Measurements from ENCODE around the gene TUBGCP6. TPM values are rescaled to one million over a fixed set of nuclear protein-coding genes. Genes with fewer than 3 reads are reported as not detected.

Gene TUBGCP6
- total RNA-seq, 2 experiments from 2014 or later, result 44.8 to 47.2 TPM

GRCh38 chr22:50183141-50183971, 61.5 kb downstream of the TUBGCP6 start:
- Mint-ChIP-seq H3K27ac (no peak overlapping the region), H3K27me3 (peaks cover 1% of the 10 kb centered on the region), H3K36me3 (ENCODE audit: low read depth) (peaks cover 3% of the 10 kb centered on the region), H3K4me3 (no peak overlapping the region), H3K9me3 (no peaks in the 10 kb centered on the region), H3K4me1 (ENCODE audit: low read depth) (peaks cover 14% of the 10 kb centered on the region)
- CTCF ChIA-PET, result interaction anchor here (1.1 kb wide), 1 partner anchor 8 kb away, joined by 3 read pairs; no protein-coding TSS in a partner anchor
- no peak for DNase-seq
- intact Hi-C loops (cut with micrococcal nuclease), result no loop called here
- no peak for ATAC-seq
- TF ChIP-seq CTCF (IDR thresholded peaks at IDR 0.05), result no peak
- POLR2A ChIA-PET, result interaction anchor here (1.2 kb wide), 1 partner anchor 10 kb away, joined by 4 read pairs; no protein-coding TSS in a partner anchor

DNA sequence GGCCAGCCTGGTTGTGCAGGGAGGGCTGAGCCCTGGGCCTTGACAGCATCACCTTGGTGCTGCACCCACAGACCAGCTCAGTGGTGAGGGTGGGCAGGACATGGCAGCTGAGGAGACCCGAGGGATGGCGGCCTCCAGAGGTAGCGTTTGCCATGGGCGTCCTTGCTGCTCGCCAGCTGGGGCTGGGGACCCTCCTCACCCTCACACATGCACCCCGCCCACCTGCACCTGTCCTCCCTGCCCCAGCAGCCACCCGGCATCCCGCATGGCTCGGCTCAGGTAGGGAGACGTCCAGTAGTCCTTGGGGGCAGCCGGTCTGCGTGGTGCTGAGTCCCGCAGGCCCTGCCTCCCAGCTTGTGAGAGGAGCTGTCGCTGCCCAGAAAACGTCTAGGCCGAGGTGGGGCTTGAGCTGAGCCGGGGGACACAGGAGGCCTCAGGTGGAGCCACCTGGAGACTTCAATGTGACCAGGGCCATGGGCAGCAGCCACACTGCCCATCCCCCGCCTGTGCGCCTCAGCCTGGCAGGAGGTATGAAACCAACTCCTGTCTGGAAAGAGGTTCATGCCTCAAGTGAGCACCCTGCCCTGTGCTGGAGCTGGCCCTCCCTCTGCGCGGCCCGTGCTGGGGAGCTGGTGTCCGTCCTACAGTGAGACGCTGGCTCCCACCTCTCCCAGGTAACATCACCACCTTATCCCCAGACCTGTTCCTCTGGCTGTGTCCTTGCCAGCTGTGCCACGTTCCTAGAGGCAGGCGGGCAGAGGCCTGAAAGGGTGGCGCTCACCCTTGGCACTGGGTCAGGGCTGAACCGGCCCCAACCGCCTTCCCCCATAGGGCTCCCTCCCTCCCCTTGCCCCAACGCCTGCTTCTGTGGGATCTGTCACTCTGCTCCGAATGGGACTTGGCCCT, 62.4 kb downstream of the TUBGCP6 start:
- intact Hi-C loops (cut with micrococcal nuclease), result no loop called here
- CTCF ChIA-PET, result interaction anchor here (1.1 kb wide), 1 partner anchor 9 kb away, joined by 3 read pairs; no protein-coding TSS in a partner anchor
- ATAC-seq (no peak), DNase-seq (no peak)
- Mint-ChIP-seq H3K4me1 (ENCODE audit: low read depth) (peaks cover 12% of the 10 kb centered on the region), H3K4me3 (no peak overlapping the region), H3K27ac (no peak overlapping the region), H3K27me3 (peaks cover 1% of the 10 kb centered on the region), H3K9me3 (no peaks in the 10 kb centered on the region), H3K36me3 (ENCODE audit: low read depth) (peaks cover 3% of the 10 kb centered on the region)
- POLR2A ChIA-PET, result interaction anchor here (0.8 to 2.0 kb wide), 3 partner anchors 8 to 9 kb away, joined by 3 to 9 read pairs (median 4); no protein-coding TSS in a partner anchor
- no peak for TF ChIP-seq CTCF (IDR thresholded peaks at IDR 0.05)

DNA sequence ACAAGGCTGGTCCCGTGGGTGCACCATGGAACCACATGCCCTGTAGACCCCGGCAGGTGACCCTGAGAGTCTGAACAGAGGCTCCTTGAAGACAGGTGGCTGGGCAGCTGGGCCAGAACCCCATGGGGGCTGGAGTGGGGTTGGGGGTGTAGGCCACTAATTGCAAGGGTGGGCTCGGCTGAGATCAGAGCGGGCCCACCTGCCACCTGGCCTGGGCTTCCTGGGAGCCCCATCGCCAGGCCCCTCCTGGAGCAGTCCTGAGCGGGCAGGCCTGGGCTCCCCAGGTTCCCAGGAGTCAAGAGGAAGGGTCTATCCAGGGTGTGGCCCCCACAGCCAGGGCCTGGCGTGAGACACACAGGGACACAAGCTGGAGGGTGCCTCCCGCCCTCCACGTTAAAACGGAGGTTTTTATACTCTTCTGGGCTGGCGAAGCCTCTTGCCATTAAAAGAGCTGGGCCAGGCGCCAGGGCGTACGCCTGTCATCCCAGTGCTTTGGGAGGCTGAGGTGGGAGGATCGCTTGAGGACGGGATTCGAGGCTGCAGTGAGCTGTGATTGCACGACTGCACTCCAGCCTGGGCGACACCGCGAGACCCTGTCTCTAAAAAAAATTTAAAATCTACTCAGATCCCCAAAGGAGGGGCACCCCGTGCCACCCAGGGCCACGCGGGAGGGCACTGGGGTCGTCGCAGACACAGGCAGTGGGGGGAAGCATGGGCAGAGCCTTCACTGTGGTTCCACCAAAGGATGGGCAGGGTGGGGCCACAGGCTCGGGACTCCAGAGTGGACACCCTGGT, 63.9 kb downstream of the TUBGCP6 start:
- ChIA-PET CTCF (interaction anchor here (0.6 kb wide), 1 partner anchor 32 kb away, joined by 3 read pairs; no protein-coding TSS in a partner anchor), POLR2A (interaction anchor here (2.0 kb wide), 1 partner anchor 10 kb away, joined by 9 read pairs; no protein-coding TSS in a partner anchor)
- Mint-ChIP-seq H3K36me3 (ENCODE audit: low read depth) (no peaks in the 10 kb centered on the region), H3K4me3 (no peak overlapping the region), H3K27ac (no peak overlapping the region), H3K9me3 (no peaks in the 10 kb centered on the region), H3K4me1 (ENCODE audit: low read depth) (peaks cover 8% of the 10 kb centered on the region), H3K27me3 (peaks cover 5% of the 10 kb centered on the region)
- intact Hi-C loops (cut with micrococcal nuclease), result no loop called here
- TF ChIP-seq CTCF (IDR thresholded peaks at IDR 0.05), result no peak
- DNase-seq (no peak), ATAC-seq (no peak)

- H3K9me3 Mint-ChIP-seq, result no peaks in the 10 kb centered on the region
- H3K4me1 Mint-ChIP-seq (ENCODE audit: low read depth), result peaks cover 5% of the 10 kb centered on the region
- intact Hi-C loops (cut with micrococcal nuclease), result no loop called here
- peaks cover 4% of the 10 kb centered on the region for H3K27me3 Mint-ChIP-seq
- POLR2A ChIA-PET, result no interaction called here
- TF ChIP-seq CTCF (IDR thresholded peaks at IDR 0.05), result no peak
- DNase-seq (no peak), ATAC-seq (no peak)
- no peak overlapping the region for H3K27ac Mint-ChIP-seq
- no peaks in the 10 kb centered on the region for H3K36me3 Mint-ChIP-seq (ENCODE audit: low read depth)
- H3K4me3 Mint-ChIP-seq, result no peak overlapping the region
- CTCF ChIA-PET, result no interaction called here
Observed at GRCh38 chr22:50179937-50180726, 64.7 kb downstream of the TUBGCP6 start.

All from activated CD8-positive, alpha-beta T cell treated with anti-CD3 and anti-CD28 coated beads for 36 hours (primary cell).